Measurements from ENCODE around the gene EEF1AKMT4.

Gene EEF1AKMT4

DNA sequence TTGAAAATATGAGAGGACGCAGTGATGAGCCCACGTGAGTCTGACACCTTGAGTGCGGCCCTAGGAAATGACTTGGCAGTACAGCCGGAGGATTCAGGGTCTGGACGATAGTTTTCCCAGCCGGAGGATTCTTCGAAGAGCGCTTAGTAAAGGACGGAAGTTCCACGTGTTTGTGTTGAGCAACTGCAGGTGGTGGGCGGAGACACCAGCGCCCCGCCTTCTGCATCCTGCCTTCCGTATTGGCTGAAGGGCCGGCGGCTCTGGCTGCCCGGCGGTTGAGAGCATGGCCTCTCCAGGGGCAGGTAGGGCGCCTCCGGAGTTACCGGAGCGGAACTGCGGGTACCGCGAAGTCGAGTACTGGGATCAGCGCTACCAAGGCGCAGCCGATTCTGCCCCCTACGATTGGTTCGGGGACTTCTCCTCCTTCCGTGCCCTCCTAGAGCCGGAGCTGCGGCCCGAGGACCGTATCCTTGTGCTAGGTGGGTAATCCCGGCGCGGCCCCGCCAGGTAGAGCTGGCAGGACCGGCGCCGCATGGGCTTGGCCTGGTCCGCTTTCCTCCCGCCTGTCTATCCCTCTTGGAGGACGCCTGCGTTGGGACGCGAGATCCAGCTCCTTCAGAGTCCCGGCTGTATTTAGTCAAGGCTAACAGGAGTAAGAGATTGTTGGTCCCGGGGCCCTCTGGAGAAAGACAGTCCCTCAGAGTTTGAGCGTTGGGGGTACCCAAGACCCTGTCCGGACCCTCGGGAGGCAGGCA is at the start of gene EEF1AKMT4:
Gene EEF1AKMT4 (plus strand): TSS at position 261 of the 755 bp plus-strand sequence. CDS start 23 bp downstream, at position 284.
- H3K9me3 ChIP-seq (ENCODE audit: control insufficient read depth in 5 of 5, low read length in 5 of 5) = no peaks in the 10 kb centered on the region
- peak within 1 kb of the TSS; percentile 77 to 99 (median 97) for H3K4me3 ChIP-seq (ENCODE audit: low read depth in 1 of 5, low read length in 5 of 5)
- peaks cover 4 to 27% (median 21%) of the 10 kb centered on the region in 5 donors for H3K4me1 ChIP-seq (ENCODE audit: control insufficient read depth in 5 of 5, insufficient read depth in 5 of 5, low read length in 5 of 5)
- peak within 1 kb of the TSS; percentile 89 for H3K27ac ChIP-seq (ENCODE audit: low read depth, low read length)
- peaks cover 0 to 12% (median 11%) of the 10 kb centered on the region in 5 donors for H3K36me3 ChIP-seq (ENCODE audit: control insufficient read depth in 5 of 5, insufficient read depth in 5 of 5, low read length in 5 of 5)
- peak within 1 kb of the TSS; percentile 86 to 96 (median 94) for H3K9ac ChIP-seq (ENCODE audit: low read length in 5 of 5)
- H3K27me3 ChIP-seq (ENCODE audit: control insufficient read depth in 5 of 5, insufficient read depth in 4 of 5, low read length in 5 of 5) = no peaks in the 10 kb centered on the region

DNA sequence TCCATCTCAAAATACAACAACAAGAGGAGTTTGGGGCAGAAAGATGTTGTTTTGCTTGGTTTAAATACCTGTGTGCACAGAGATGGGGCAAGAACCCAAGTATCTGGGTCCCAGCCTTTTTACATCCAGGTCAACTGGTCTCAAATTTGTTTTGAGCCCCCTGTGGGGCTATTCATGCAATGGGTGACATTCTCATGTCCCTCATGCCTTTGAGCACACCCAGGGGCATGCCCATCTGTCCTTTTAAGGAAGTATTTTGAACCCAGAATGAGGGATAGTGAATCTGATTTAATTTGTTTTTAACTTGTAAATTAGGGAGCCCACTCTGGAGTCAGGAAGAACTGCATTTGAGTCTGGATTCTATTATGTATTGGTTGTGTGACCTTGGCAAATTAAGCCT is 48.6 kb upstream of the EEF1AKMT4 start:
- Histone ChIP-seq H3K27me3 (ENCODE audit: control insufficient read depth in 5 of 5, insufficient read depth in 4 of 5, low read length in 5 of 5) (peaks cover 0 to 3% (median 0%) of the 10 kb centered on the region in 5 donors), H3K27ac (ENCODE audit: low read depth, low read length) (no peak overlapping the region)

DNA sequence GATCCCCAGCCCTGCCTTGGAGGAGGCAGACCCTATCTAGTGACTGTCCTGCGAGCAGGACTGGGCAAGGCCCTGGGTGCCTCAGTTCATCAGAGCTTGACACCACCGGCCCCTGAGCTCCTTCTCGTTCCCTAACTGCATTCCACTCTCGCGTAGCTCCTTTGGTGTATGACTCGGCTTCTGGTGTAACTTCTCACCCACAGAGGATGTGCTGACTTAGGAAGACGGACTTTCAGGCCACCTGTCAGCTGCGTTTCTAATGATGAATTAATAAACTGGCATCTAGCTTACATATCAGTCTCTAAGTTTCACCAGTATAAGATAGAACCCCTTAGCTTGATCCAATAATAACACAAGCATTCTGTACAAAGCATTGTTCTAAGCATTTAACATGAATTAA is 45.9 kb upstream of the EEF1AKMT4 start:
- no peaks in the 10 kb centered on the region for H3K36me3 ChIP-seq (ENCODE audit: control insufficient read depth in 5 of 5, insufficient read depth in 5 of 5, low read length in 5 of 5)
- no peaks in the 10 kb centered on the region for H3K9me3 ChIP-seq (ENCODE audit: control insufficient read depth in 5 of 5, low read length in 5 of 5)
- H3K27ac ChIP-seq (ENCODE audit: low read depth, low read length) = no peak overlapping the region
- no peak overlapping the region for H3K4me3 ChIP-seq (ENCODE audit: low read depth in 1 of 5, low read length in 5 of 5)
- H3K27me3 ChIP-seq (ENCODE audit: control insufficient read depth in 5 of 5, insufficient read depth in 4 of 5, low read length in 5 of 5) = peaks cover 0 to 8% (median 2%) of the 10 kb centered on the region in 5 donors
- no peaks in the 10 kb centered on the region for H3K4me1 ChIP-seq (ENCODE audit: control insufficient read depth in 5 of 5, insufficient read depth in 5 of 5, low read length in 5 of 5)
- H3K9ac ChIP-seq (ENCODE audit: low read length in 5 of 5) = no peak overlapping the region

More for the DNA sequence above, 48.6 kb upstream of the EEF1AKMT4 start:
- no peak overlapping the region for H3K4me3 ChIP-seq (ENCODE audit: low read depth in 1 of 5, low read length in 5 of 5)
- H3K36me3 ChIP-seq (ENCODE audit: control insufficient read depth in 5 of 5, insufficient read depth in 5 of 5, low read length in 5 of 5) = peaks cover 0 to 9% (median 8%) of the 10 kb centered on the region in 5 donors
- H3K9me3 ChIP-seq (ENCODE audit: control insufficient read depth in 5 of 5, low read length in 5 of 5) = no peaks in the 10 kb centered on the region
- no peaks in the 10 kb centered on the region for H3K4me1 ChIP-seq (ENCODE audit: control insufficient read depth in 5 of 5, insufficient read depth in 5 of 5, low read length in 5 of 5)
- H3K9ac ChIP-seq (ENCODE audit: low read length in 5 of 5) = no peak overlapping the region

DNA sequence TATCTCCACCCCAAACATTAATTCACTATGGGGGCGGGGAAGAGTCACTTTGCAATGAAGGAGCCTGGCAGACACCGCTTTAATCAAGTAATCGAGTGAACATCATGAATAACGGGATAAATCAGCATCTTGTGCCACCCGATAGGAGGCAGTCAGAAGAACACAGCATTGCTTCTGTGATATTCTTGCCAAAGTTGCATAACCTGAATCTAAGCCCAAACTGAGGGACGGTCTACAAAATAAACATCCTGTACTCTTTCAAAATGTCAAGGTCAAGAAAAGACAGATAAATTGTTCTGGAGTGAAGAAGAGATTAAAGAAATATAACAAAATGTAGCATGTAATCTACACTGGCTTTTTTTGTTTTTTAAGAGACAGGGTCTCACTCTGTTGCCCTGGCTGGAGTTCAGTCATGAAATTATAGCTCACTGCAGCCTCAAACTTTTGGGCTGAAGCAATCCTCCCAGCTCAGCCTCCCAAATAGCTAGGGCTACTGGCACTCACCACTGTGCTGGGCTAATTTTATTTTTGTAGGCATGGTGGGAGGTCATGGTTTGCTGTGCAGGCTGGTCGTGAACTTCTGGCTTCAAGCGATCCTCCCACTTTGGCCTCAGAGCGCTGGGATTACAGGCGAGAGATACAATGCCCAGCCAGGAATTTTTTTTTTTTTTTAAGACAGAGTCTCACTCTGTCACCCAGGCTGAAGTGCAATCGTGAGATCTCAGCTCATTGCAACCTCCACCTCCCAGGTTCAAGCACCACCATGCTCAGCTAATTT is 40.1 kb upstream of the EEF1AKMT4 start:
- no peaks in the 10 kb centered on the region for H3K36me3 ChIP-seq (ENCODE audit: control insufficient read depth in 5 of 5, insufficient read depth in 5 of 5, low read length in 5 of 5)
- no peak overlapping the region for H3K9ac ChIP-seq (ENCODE audit: low read length in 5 of 5)
- no peak overlapping the region for H3K27ac ChIP-seq (ENCODE audit: low read depth, low read length)

DNA sequence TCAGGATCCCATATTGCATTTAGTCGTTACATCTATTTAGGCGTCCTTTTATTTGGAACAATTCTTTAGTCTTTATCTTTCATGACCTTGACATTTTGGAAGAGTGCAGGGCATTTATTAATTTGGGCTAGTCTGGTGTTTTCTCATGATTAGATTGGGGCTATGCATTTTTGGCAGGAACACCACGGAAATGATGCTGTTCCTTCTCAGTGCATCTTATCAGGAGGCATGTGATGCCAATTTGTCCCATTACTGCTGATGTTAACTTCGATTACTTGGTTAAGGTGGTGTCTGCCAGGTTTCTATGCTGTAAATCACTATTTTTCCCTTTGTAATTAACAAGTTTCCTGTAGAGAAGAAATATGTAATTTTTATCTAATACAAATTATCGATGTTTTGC is 38.2 kb upstream of the EEF1AKMT4 start:
- Histone ChIP-seq H3K27me3 (ENCODE audit: control insufficient read depth in 5 of 5, insufficient read depth in 4 of 5, low read length in 5 of 5) (peaks cover 0 to 5% (median 0%) of the 10 kb centered on the region in 5 donors), H3K4me1 (ENCODE audit: control insufficient read depth in 5 of 5, insufficient read depth in 5 of 5, low read length in 5 of 5) (peaks cover 0 to 4% (median 0%) of the 10 kb centered on the region in 5 donors), H3K4me3 (ENCODE audit: low read depth in 1 of 5, low read length in 5 of 5) (no peak overlapping the region), H3K9me3 (ENCODE audit: control insufficient read depth in 5 of 5, low read length in 5 of 5) (no peaks in the 10 kb centered on the region), H3K27ac (ENCODE audit: low read depth, low read length) (no peak overlapping the region), H3K9ac (ENCODE audit: low read length in 5 of 5) (no peak overlapping the region), H3K36me3 (ENCODE audit: control insufficient read depth in 5 of 5, insufficient read depth in 5 of 5, low read length in 5 of 5) (no peaks in the 10 kb centered on the region)

More for the DNA sequence above, 40.1 kb upstream of the EEF1AKMT4 start:
- no peaks in the 10 kb centered on the region for H3K9me3 ChIP-seq (ENCODE audit: control insufficient read depth in 5 of 5, low read length in 5 of 5)
- no peaks in the 10 kb centered on the region for H3K4me1 ChIP-seq (ENCODE audit: control insufficient read depth in 5 of 5, insufficient read depth in 5 of 5, low read length in 5 of 5)
- peaks cover 0 to 6% (median 0%) of the 10 kb centered on the region in 5 donors for H3K27me3 ChIP-seq (ENCODE audit: control insufficient read depth in 5 of 5, insufficient read depth in 4 of 5, low read length in 5 of 5)
- no peak overlapping the region for H3K4me3 ChIP-seq (ENCODE audit: low read depth in 1 of 5, low read length in 5 of 5)

DNA sequence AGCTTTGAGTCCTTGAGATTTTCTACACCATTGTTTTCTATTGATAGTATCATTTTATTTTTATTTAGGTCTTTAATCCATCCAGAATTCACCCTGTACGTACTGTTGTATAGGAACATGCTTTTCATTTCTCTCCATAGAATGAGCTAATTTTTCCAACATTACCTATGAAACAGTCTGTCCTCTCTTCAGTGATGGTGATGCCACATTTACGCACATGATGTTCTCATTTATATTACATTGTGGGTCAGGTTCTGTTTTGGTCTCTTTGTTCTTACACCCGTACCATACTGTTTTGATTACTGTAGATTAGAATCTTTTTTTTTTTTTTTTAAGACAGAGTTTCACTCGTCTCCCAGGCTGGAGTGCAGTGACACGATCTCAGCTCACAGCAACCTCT is 37.8 kb upstream of the EEF1AKMT4 start:
- Histone ChIP-seq H3K27ac (ENCODE audit: low read depth, low read length) (no peak overlapping the region), H3K4me3 (ENCODE audit: low read depth in 1 of 5, low read length in 5 of 5) (no peak overlapping the region), H3K36me3 (ENCODE audit: control insufficient read depth in 5 of 5, insufficient read depth in 5 of 5, low read length in 5 of 5) (no peaks in the 10 kb centered on the region), H3K9me3 (ENCODE audit: control insufficient read depth in 5 of 5, low read length in 5 of 5) (no peaks in the 10 kb centered on the region), H3K9ac (ENCODE audit: low read length in 5 of 5) (no peak overlapping the region), H3K27me3 (ENCODE audit: control insufficient read depth in 5 of 5, insufficient read depth in 4 of 5, low read length in 5 of 5) (peaks cover 0 to 4% (median 0%) of the 10 kb centered on the region in 5 donors), H3K4me1 (ENCODE audit: control insufficient read depth in 5 of 5, insufficient read depth in 5 of 5, low read length in 5 of 5) (peaks cover 0 to 4% (median 0%) of the 10 kb centered on the region in 5 donors)

DNA sequence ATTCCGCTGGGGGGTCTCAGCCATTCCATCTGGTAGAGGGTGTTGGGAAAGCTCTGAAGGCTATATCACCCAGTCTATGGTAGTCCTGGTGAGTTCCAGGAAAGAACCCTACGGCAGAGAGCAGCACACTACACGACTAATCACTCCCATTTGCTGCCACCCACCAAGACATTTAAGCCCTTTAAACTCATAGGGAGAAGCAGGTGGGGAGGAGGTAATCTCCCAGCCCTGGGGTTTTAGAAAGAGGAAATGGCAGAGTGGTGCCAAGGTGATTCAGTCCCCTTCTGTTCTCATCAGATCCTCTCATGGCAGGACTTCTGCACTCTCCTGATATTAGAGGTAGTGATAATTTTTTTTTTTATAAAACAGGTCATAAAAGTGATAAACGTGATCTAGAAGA is 30.7 kb upstream of the EEF1AKMT4 start:
- Histone ChIP-seq H3K9ac (ENCODE audit: low read length in 5 of 5) (no peak overlapping the region), H3K4me1 (ENCODE audit: control insufficient read depth in 5 of 5, insufficient read depth in 5 of 5, low read length in 5 of 5) (peaks cover 0 to 4% (median 0%) of the 10 kb centered on the region in 5 donors), H3K9me3 (ENCODE audit: control insufficient read depth in 5 of 5, low read length in 5 of 5) (no peaks in the 10 kb centered on the region), H3K4me3 (ENCODE audit: low read depth in 1 of 5, low read length in 5 of 5) (no peak overlapping the region), H3K27me3 (ENCODE audit: control insufficient read depth in 5 of 5, insufficient read depth in 4 of 5, low read length in 5 of 5) (peaks cover 0 to 2% (median 0%) of the 10 kb centered on the region in 5 donors), H3K36me3 (ENCODE audit: control insufficient read depth in 5 of 5, insufficient read depth in 5 of 5, low read length in 5 of 5) (no peaks in the 10 kb centered on the region), H3K27ac (ENCODE audit: low read depth, low read length) (no peak overlapping the region)

DNA sequence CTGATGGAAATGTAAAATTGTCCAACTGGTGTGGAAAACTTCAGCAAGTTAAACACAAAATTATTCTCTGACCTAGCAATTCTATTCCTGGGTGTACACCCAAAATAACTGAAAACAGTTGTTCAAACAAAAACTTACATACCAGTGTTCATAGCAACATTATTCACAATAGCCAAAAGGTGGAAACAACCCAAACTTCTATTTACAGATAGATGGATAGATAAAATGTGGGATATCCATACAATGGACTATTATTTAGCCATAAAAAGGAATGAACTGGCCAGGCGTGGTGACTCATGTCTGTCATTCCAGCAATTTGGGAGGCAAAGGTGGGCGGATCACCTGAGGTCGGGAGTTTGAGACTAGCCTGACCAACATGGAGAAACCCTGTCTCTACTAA is 27.0 kb upstream of the EEF1AKMT4 start:
- H3K27me3 ChIP-seq (ENCODE audit: control insufficient read depth in 5 of 5, insufficient read depth in 4 of 5, low read length in 5 of 5) = peaks cover 0 to 3% (median 1%) of the 10 kb centered on the region in 5 donors

DNA sequence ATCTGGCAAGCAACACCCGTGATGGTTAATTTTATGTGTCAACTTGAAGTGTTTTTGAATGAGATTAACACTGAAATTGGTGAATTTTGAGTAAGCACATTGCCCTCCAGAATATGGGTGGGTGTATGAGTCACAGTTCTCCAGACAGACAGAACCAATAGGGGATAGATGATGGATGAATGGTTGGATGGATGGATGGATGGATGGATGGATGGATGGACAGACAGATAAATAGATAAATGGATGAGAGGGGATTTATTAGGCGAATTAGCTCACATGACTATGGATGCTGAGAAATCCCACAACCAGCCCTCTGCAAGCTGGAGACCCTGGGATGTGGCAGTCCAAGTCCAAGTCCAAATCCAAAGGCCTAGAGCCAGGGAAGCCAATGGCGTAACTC is 25.5 kb upstream of the EEF1AKMT4 start:
- no peak overlapping the region for H3K27ac ChIP-seq (ENCODE audit: low read depth, low read length)
- no peak overlapping the region for H3K4me3 ChIP-seq (ENCODE audit: low read depth in 1 of 5, low read length in 5 of 5)
- H3K36me3 ChIP-seq (ENCODE audit: control insufficient read depth in 5 of 5, insufficient read depth in 5 of 5, low read length in 5 of 5) = no peaks in the 10 kb centered on the region
- peaks cover 0 to 3% (median 0%) of the 10 kb centered on the region in 5 donors for H3K4me1 ChIP-seq (ENCODE audit: control insufficient read depth in 5 of 5, insufficient read depth in 5 of 5, low read length in 5 of 5)
- peaks cover 8 to 15% (median 15%) of the 10 kb centered on the region in 5 donors for H3K27me3 ChIP-seq (ENCODE audit: control insufficient read depth in 5 of 5, insufficient read depth in 4 of 5, low read length in 5 of 5)
- H3K9ac ChIP-seq (ENCODE audit: low read length in 5 of 5) = no peak overlapping the region
- no peaks in the 10 kb centered on the region for H3K9me3 ChIP-seq (ENCODE audit: control insufficient read depth in 5 of 5, low read length in 5 of 5)

More for the DNA sequence above, 27.0 kb upstream of the EEF1AKMT4 start:
- Histone ChIP-seq H3K4me3 (ENCODE audit: low read depth in 1 of 5, low read length in 5 of 5) (no peak overlapping the region), H3K27ac (ENCODE audit: low read depth, low read length) (no peak overlapping the region), H3K9ac (ENCODE audit: low read length in 5 of 5) (no peak overlapping the region), H3K4me1 (ENCODE audit: control insufficient read depth in 5 of 5, insufficient read depth in 5 of 5, low read length in 5 of 5) (no peaks in the 10 kb centered on the region), H3K9me3 (ENCODE audit: control insufficient read depth in 5 of 5, low read length in 5 of 5) (no peaks in the 10 kb centered on the region), H3K36me3 (ENCODE audit: control insufficient read depth in 5 of 5, insufficient read depth in 5 of 5, low read length in 5 of 5) (no peaks in the 10 kb centered on the region)

DNA sequence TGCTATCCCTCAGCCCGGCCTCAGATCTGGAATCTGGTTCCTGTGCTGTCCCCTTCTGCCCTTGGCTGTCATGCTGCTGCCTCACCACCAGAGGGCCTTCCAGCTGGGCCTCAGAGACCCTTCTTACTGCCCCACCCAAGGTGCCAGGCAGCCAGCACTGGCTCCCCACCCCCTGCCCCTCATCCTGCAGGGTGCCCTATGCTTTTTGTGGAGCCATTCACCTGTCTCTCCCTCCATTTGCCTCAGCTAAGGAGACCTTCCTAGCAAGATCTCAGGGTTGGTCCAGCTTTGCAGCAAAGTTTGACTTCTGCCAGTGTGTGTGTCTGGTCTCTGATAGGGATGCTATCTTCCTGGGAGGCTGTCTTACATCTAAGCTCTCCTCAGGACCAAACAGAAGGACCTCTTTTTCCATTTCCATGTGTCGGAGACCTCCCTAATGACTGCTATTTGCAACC is 22.0 kb upstream of the EEF1AKMT4 start:
- H3K4me1 ChIP-seq (ENCODE audit: control insufficient read depth in 5 of 5, insufficient read depth in 5 of 5, low read length in 5 of 5) = peaks cover 0 to 22% (median 14%) of the 10 kb centered on the region in 5 donors
- no peak overlapping the region for H3K9ac ChIP-seq (ENCODE audit: low read length in 5 of 5)
- no peak overlapping the region for H3K27ac ChIP-seq (ENCODE audit: low read depth, low read length)
- no peak overlapping the region for H3K4me3 ChIP-seq (ENCODE audit: low read depth in 1 of 5, low read length in 5 of 5)
- no peaks in the 10 kb centered on the region for H3K36me3 ChIP-seq (ENCODE audit: control insufficient read depth in 5 of 5, insufficient read depth in 5 of 5, low read length in 5 of 5)
- peaks cover 32 to 48% (median 44%) of the 10 kb centered on the region in 5 donors for H3K27me3 ChIP-seq (ENCODE audit: control insufficient read depth in 5 of 5, insufficient read depth in 4 of 5, low read length in 5 of 5)
- no peaks in the 10 kb centered on the region for H3K9me3 ChIP-seq (ENCODE audit: control insufficient read depth in 5 of 5, low read length in 5 of 5)

Measured in subcutaneous abdominal adipose tissue (tissue), 5 donors.